IPS-18a (cell line): ENCODE measurements around the gene PTPRN2.

ENCODE experiments used
- H3K27ac ChIP-seq: one replicate; pipeline ENCODE4 v1.5.1; 2013; ENCODE audit warnings: low read length
- H3K27me3 ChIP-seq: one replicate; pipeline ENCODE4 v1.6.1; 2013; ENCODE audit warnings: mild to moderate bottlenecking, low read length; ENCODE audit not compliant: control insufficient read depth, insufficient read depth
- H3K36me3 ChIP-seq: one replicate; pipeline ENCODE4 v1.6.1; 2013; ENCODE audit warnings: low read depth, low read length; ENCODE audit not compliant: control insufficient read depth
- H3K4me1 ChIP-seq: one replicate; pipeline ENCODE4 v1.6.1; 2013; ENCODE audit warnings: low read depth, low read length; ENCODE audit not compliant: control insufficient read depth
- H3K4me3 ChIP-seq: one replicate; pipeline ENCODE4 v1.5.1; 2013; ENCODE audit warnings: low read length
- H3K9ac ChIP-seq: one replicate; pipeline ENCODE4 v1.6.1; 2013; ENCODE audit warnings: mild to moderate bottlenecking, low read length, moderate library complexity
- H3K9me3 ChIP-seq: one replicate; pipeline ENCODE4 v1.6.1; 2013; ENCODE audit warnings: low read depth, low read length; ENCODE audit not compliant: control insufficient read depth

The PTPRN2 gene

GRCh38 chr7:158558816-158559215, 28.8 kb downstream of the PTPRN2 start:
- no peaks in the 10 kb centered on the region for H3K27me3 ChIP-seq
- no peaks in the 10 kb centered on the region for H3K36me3 ChIP-seq
- no peak overlapping the region for H3K4me3 ChIP-seq
- H3K4me1 ChIP-seq, result peaks cover 9% of the 10 kb centered on the region
- no peak overlapping the region for H3K9ac ChIP-seq
- no peak overlapping the region for H3K27ac ChIP-seq
- no peaks in the 10 kb centered on the region for H3K9me3 ChIP-seq

- H3K4me3 ChIP-seq, result no peak overlapping the region
- H3K27ac ChIP-seq, result no peak overlapping the region
- H3K36me3 ChIP-seq, result no peaks in the 10 kb centered on the region
- peaks cover 3% of the 10 kb centered on the region for H3K4me1 ChIP-seq
- H3K9ac ChIP-seq, result no peak overlapping the region
- H3K27me3 ChIP-seq, result no peaks in the 10 kb centered on the region
- no peaks in the 10 kb centered on the region for H3K9me3 ChIP-seq
Observed at GRCh38 chr7:158557441-158557755, 30.2 kb downstream of the PTPRN2 start.

- H3K9ac ChIP-seq, result no peak overlapping the region
- H3K4me1 ChIP-seq, result no peaks in the 10 kb centered on the region
- no peaks in the 10 kb centered on the region for H3K27me3 ChIP-seq
- no peak overlapping the region for H3K27ac ChIP-seq
- no peak overlapping the region for H3K4me3 ChIP-seq
- no peaks in the 10 kb centered on the region for H3K9me3 ChIP-seq
- H3K36me3 ChIP-seq, result no peaks in the 10 kb centered on the region
Observed at GRCh38 chr7:158556721-158557440, 30.7 kb downstream of the PTPRN2 start.

GRCh38 chr7:158555034-158555520, 32.5 kb downstream of the PTPRN2 start:
- H3K27ac ChIP-seq, result no peak overlapping the region
- H3K4me1 ChIP-seq, result peaks cover 4% of the 10 kb centered on the region
- H3K4me3 ChIP-seq, result no peak overlapping the region
- no peak overlapping the region for H3K9ac ChIP-seq
- H3K36me3 ChIP-seq, result no peaks in the 10 kb centered on the region
- no peaks in the 10 kb centered on the region for H3K9me3 ChIP-seq
- no peaks in the 10 kb centered on the region for H3K27me3 ChIP-seq

GRCh38 chr7:158550886-158551452, 36.7 kb downstream of the PTPRN2 start:
- H3K9me3 ChIP-seq, result no peaks in the 10 kb centered on the region
- no peak overlapping the region for H3K27ac ChIP-seq
- H3K27me3 ChIP-seq, result peaks cover 6% of the 10 kb centered on the region
- no peak overlapping the region for H3K4me3 ChIP-seq
- peaks cover 15% of the 10 kb centered on the region for H3K4me1 ChIP-seq
- H3K36me3 ChIP-seq, result no peaks in the 10 kb centered on the region
- H3K9ac ChIP-seq, result no peak overlapping the region

- no peak overlapping the region for H3K27ac ChIP-seq
Observed at GRCh38 chr7:158550394-158550700, 37.3 kb downstream of the PTPRN2 start.

GRCh38 chr7:158549616-158550393, 37.8 kb downstream of the PTPRN2 start:
- H3K36me3 ChIP-seq, result no peaks in the 10 kb centered on the region
- H3K4me1 ChIP-seq, result peaks cover 15% of the 10 kb centered on the region
- H3K27me3 ChIP-seq, result peaks cover 6% of the 10 kb centered on the region
- H3K4me3 ChIP-seq, result no peak overlapping the region
- H3K9me3 ChIP-seq, result no peaks in the 10 kb centered on the region
- no peak overlapping the region for H3K9ac ChIP-seq
- no peak overlapping the region for H3K27ac ChIP-seq

More at GRCh38 chr7:158550394-158550700, 37.3 kb downstream of the PTPRN2 start:
- Histone ChIP-seq H3K9me3 (no peaks in the 10 kb centered on the region), H3K27me3 (peaks cover 6% of the 10 kb centered on the region), H3K4me3 (no peak overlapping the region), H3K4me1 (peaks cover 15% of the 10 kb centered on the region), H3K36me3 (no peaks in the 10 kb centered on the region), H3K9ac (no peak overlapping the region)

GRCh38 chr7:158549176-158549615, 38.4 kb downstream of the PTPRN2 start:
- Histone ChIP-seq H3K27ac (no peak overlapping the region), H3K9me3 (no peaks in the 10 kb centered on the region)

GRCh38 chr7:158548726-158549125, 38.9 kb downstream of the PTPRN2 start:
- H3K36me3 ChIP-seq, result no peaks in the 10 kb centered on the region
- peaks cover 6% of the 10 kb centered on the region for H3K27me3 ChIP-seq
- H3K9ac ChIP-seq, result no peak overlapping the region
- no peak overlapping the region for H3K27ac ChIP-seq
- no peaks in the 10 kb centered on the region for H3K9me3 ChIP-seq
- H3K4me3 ChIP-seq, result no peak overlapping the region
- peaks cover 15% of the 10 kb centered on the region for H3K4me1 ChIP-seq

More at GRCh38 chr7:158549176-158549615, 38.4 kb downstream of the PTPRN2 start:
- peaks cover 6% of the 10 kb centered on the region for H3K27me3 ChIP-seq
- H3K36me3 ChIP-seq, result no peaks in the 10 kb centered on the region
- no peak overlapping the region for H3K4me3 ChIP-seq
- peaks cover 15% of the 10 kb centered on the region for H3K4me1 ChIP-seq
- no peak overlapping the region for H3K9ac ChIP-seq

GRCh38 chr7:158547817-158548216, 39.8 kb downstream of the PTPRN2 start:
- no peaks in the 10 kb centered on the region for H3K9me3 ChIP-seq
- no peak overlapping the region for H3K4me3 ChIP-seq
- peaks cover 6% of the 10 kb centered on the region for H3K27me3 ChIP-seq
- H3K4me1 ChIP-seq, result peaks cover 15% of the 10 kb centered on the region
- no peak overlapping the region for H3K27ac ChIP-seq
- no peak overlapping the region for H3K9ac ChIP-seq
- no peaks in the 10 kb centered on the region for H3K36me3 ChIP-seq

- Histone ChIP-seq H3K4me1 (peaks cover 15% of the 10 kb centered on the region), H3K9ac (no peak overlapping the region), H3K36me3 (no peaks in the 10 kb centered on the region), H3K9me3 (no peaks in the 10 kb centered on the region), H3K27me3 (peaks cover 6% of the 10 kb centered on the region), H3K27ac (no peak overlapping the region), H3K4me3 (no peak overlapping the region)
Observed at GRCh38 chr7:158546626-158547025, 41.0 kb downstream of the PTPRN2 start.
